B cell (primary cell): ENCODE results near the gene EPB41L1. TPM values are rescaled to one million over a fixed set of nuclear protein-coding genes. Genes with fewer than 3 reads are reported as not detected.

Source experiments
- ATAC-seq: fragments of 200-7000 bp; cut with Tn5 transposase; one replicate; pipeline ENCODE4 v1.10.0; 2021; ENCODE audit warnings: low read depth, mild to moderate bottlenecking, moderate number of reproducible peaks, moderate library complexity
- CTCF ChIA-PET: fragments of 350-600 bp; sonication (Branson Sonifier 250); formaldehyde crosslinking; loops from one replicate; lab custom pipeline; 2021; ENCODE audit warnings: antibody characterized with exemption, inconsistent platforms; lab: Charles Lee
- POLR2A ChIA-PET: fragments of 350-600 bp; sonication (Branson Sonifier 250); formaldehyde crosslinking; loops from one replicate; lab custom pipeline; 2021; ENCODE audit warnings: antibody characterized with exemption; lab: Charles Lee
- DNase-seq: peaks from one replicate; pipeline ENCODE4 v3.0.0; 2013
- H2AFZ ChIP-seq: 2 replicates; pipeline ENCODE4 v1.6.1; 2012; ENCODE audit warnings: mild to moderate bottlenecking, low read depth, low read length; ENCODE audit not compliant: insufficient read depth, poor library complexity, severe bottlenecking
- H3K27ac ChIP-seq, 2 donors: 1 replicate in 1 of 2; 2 replicates in 1 of 2; pipeline ENCODE4 v1.5.1; 2012 to 2013; ENCODE audit warnings: low read length in 2 of 2, mild to moderate bottlenecking in 2 of 2, moderate library complexity in 1 of 2
- H3K27me3 ChIP-seq, 4 experiments: fragments of 200-600 bp in 1 of 4; sonication (generic) in 1 of 4; replicated peaks in 1 of 4; 1 replicate in 2 of 4; 2 replicates in 2 of 4; pipeline versions ENCODE4 v1.6.1 to v1.7.0; 2013 to 2016; ENCODE audit warnings: low read length in 3 of 4, mild to moderate bottlenecking in 2 of 4, mixed read lengths in 1 of 4, moderate library complexity in 1 of 4; ENCODE audit not compliant: insufficient read depth in 4 of 4, control insufficient read depth in 3 of 4; ENCODE audit errors: control extremely low read depth in 1 of 4
- H3K36me3 ChIP-seq, 2 experiments: replicated peaks in 1 of 2; 1 replicate in 1 of 2; 2 replicates in 1 of 2; pipeline versions ENCODE4 v1.6.1 to v1.7.1; 2013; ENCODE audit warnings: low read length in 1 of 2; ENCODE audit not compliant: insufficient read depth in 2 of 2, control insufficient read depth in 1 of 2; ENCODE audit errors: control extremely low read depth in 1 of 2, extremely low read depth in 1 of 2
- H3K4me1 ChIP-seq, 2 donors: fragments of 200-600 bp in 1 of 2; sonication (generic) in 1 of 2; 1 replicate in 1 of 2; 2 replicates in 1 of 2; pipeline versions ENCODE4 v1.5.1 to v1.6.1; 2013 to 2017; ENCODE audit warnings: low read length in 2 of 2; ENCODE audit not compliant: control insufficient read depth in 2 of 2, insufficient read depth in 2 of 2
- H3K4me2 ChIP-seq: replicated peaks from 2 replicates; pipeline ENCODE3; 2012; ENCODE audit warnings: mild to moderate bottlenecking, low read depth, low read length; ENCODE audit not compliant: poor library complexity, severe bottlenecking
- H3K4me3 ChIP-seq, 5 experiments: fragments of 200-600 bp in 1 of 5; sonication (generic) in 1 of 5; 1 replicate in 3 of 5; 2 replicates in 2 of 5; pipeline versions ENCODE4 v1.5.1 to v1.7.0; 2011 to 2016; ENCODE audit warnings: low read length in 4 of 5, mild to moderate bottlenecking in 4 of 5, low read depth in 2 of 5, control low read depth in 1 of 5, moderate library complexity in 1 of 5; ENCODE audit not compliant: insufficient read depth in 1 of 5; ENCODE audit errors: control extremely low read depth in 1 of 5, extremely low read depth in 1 of 5
- H3K79me2 ChIP-seq: fragments of 200-600 bp; sonication (generic); one replicate; pipeline ENCODE4 v1.6.0; 2016; ENCODE audit warnings: low read length; ENCODE audit not compliant: control insufficient read depth, insufficient read depth
- H3K9ac ChIP-seq: fragments of 200-600 bp; sonication (generic); 2 replicates; pipeline ENCODE4 v1.6.1; 2017; ENCODE audit warnings: mild to moderate bottlenecking, low read length, moderate library complexity
- H3K9me3 ChIP-seq, 3 donors: one replicate each; pipeline versions ENCODE4 v1.6.1 to v1.7.1; 2013; ENCODE audit warnings: low read length in 2 of 3; ENCODE audit not compliant: control insufficient read depth in 2 of 3, insufficient read depth in 1 of 3; ENCODE audit errors: control extremely low read depth in 1 of 3
- H4K20me1 ChIP-seq: 2 replicates; pipeline ENCODE4 v1.6.0; 2012; ENCODE audit warnings: mild to moderate bottlenecking, low read length; ENCODE audit not compliant: insufficient read depth, control insufficient read depth, poor library complexity, severe bottlenecking
- H3K27ac Mint-ChIP-seq: one replicate; pipeline ENCODE4 v1.8.0; 2021; ENCODE audit warnings: mixed read lengths
- H3K27me3 Mint-ChIP-seq: one replicate; pipeline ENCODE4 v1.8.0; 2021; ENCODE audit warnings: mixed read lengths
- H3K4me1 Mint-ChIP-seq: one replicate; pipeline ENCODE4 v1.8.0; 2021; ENCODE audit warnings: mixed read lengths
- H3K4me3 Mint-ChIP-seq: one replicate; pipeline ENCODE4 v1.8.0; 2021; ENCODE audit warnings: mixed read lengths
- H3K9me3 Mint-ChIP-seq: one replicate; pipeline ENCODE4 v1.8.0; 2022; ENCODE audit warnings: mixed read lengths; ENCODE audit not compliant: insufficient read depth
- EZH2 ChIP-seq: IDR thresholded peaks from 2 replicates; pipeline ENCODE4 v1.6.1; 2012; ENCODE audit warnings: borderline replicate concordance, low read depth, mild to moderate bottlenecking, moderate library complexity, low read length; ENCODE audit not compliant: insufficient read depth, poor library complexity, severe bottlenecking
- WGBS: methylation state at CpG from one replicate; pipeline ENCODE4 v1.1.5; 2013; ENCODE audit warnings: missing lambda C conversion rate; ENCODE audit not compliant: insufficient coverage; 5-methylcytosine and 5-hydroxymethylcytosine counted together
- intact Hi-C: fragments of 100-400 bp; cut with micrococcal nuclease; formaldehyde crosslinking; loops from one replicate; pipeline ENCODE4 v1.10.0; 2022
- polyA plus RNA-seq: library from polyadenylated mRNA; depleted of rRNA; stranded (reverse); fragments of >200 nt; gene quantifications from 2 replicates; pipeline ENCODE4 v1.2.3, GENCODE V29; 2012
- total RNA-seq, 2 donors: library from RNA; stranded (reverse); fragments of 120-200 nt in 1 of 2; gene quantifications; 1 replicate in 1 of 2; 2 replicates in 1 of 2; pipeline versions ENCODE4 v1.2.3 to v1.2.4, GENCODE V29; 2013 to 2022
- TF ChIP-seq, protein P1 (sequence below): fragments of 200-600 bp; IDR thresholded peaks from one replicate; pipeline ENCODE4 v1.8.0; 2022; ENCODE audit warnings: antibody characterized with exemption, mild to moderate bottlenecking

Gene EPB41L1
- total and polyA plus RNA-seq, 2 donors (not counting 1 experiment from before 2014, with no cell fraction given): 0.12 to 1.3 TPM

- H3K4me3 ChIP-seq: no peak overlapping the region
- no peak overlapping the region for H3K27ac ChIP-seq
- ChIA-PET CTCF (interaction anchor here (1.4 kb wide), 1 partner anchor 64 kb away, joined by 4 read pairs; no protein-coding TSS in a partner anchor), POLR2A (no interaction called here)
- Mint-ChIP-seq H3K27ac (no peak overlapping the region), H3K9me3 (no peaks in the 10 kb centered on the region), H3K27me3 (no peaks in the 10 kb centered on the region), H3K4me1 (no peaks in the 10 kb centered on the region), H3K4me3 (no peak overlapping the region)
- 92% methylated on average over 24 of the region's 24 CpGs for WGBS
- TF ChIP-seq, protein P1, sequence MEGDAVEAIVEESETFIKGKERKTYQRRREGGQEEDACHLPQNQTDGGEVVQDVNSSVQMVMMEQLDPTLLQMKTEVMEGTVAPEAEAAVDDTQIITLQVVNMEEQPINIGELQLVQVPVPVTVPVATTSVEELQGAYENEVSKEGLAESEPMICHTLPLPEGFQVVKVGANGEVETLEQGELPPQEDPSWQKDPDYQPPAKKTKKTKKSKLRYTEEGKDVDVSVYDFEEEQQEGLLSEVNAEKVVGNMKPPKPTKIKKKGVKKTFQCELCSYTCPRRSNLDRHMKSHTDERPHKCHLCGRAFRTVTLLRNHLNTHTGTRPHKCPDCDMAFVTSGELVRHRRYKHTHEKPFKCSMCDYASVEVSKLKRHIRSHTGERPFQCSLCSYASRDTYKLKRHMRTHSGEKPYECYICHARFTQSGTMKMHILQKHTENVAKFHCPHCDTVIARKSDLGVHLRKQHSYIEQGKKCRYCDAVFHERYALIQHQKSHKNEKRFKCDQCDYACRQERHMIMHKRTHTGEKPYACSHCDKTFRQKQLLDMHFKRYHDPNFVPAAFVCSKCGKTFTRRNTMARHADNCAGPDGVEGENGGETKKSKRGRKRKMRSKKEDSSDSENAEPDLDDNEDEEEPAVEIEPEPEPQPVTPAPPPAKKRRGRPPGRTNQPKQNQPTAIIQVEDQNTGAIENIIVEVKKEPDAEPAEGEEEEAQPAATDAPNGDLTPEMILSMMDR: no peak
- no peak for TF ChIP-seq EZH2
- no peak for ATAC-seq
- intact Hi-C loops: no loop called here
- H3K9ac ChIP-seq: no peak overlapping the region
- no peak for DNase-seq
- no peaks in the 10 kb centered on the region for H4K20me1 ChIP-seq
- peaks cover 0 to 5% (median 0%) of the 10 kb centered on the region in 4 experiments for H3K27me3 ChIP-seq
- H3K36me3 ChIP-seq: no peaks in the 10 kb centered on the region
- H3K4me1 ChIP-seq: no peaks in the 10 kb centered on the region
- no peak overlapping the region for H2AFZ ChIP-seq
- H3K9me3 ChIP-seq: peaks cover 0 to 1% (median 0%) of the 10 kb centered on the region in 3 donors
- H3K79me2 ChIP-seq: no peaks in the 10 kb centered on the region
- no peak overlapping the region for H3K4me2 ChIP-seq
Measured at GRCh38 chr20:36267605-36268381, 113.3 kb downstream of the EPB41L1 start.
